GM06990 (cell line): ENCODE measurements around the gene ABCC3.

ENCODE experiments used
- DNase-seq: peaks from one replicate; pipeline ENCODE4 v3.0.0-alpha.2; 2011; ENCODE audit not compliant: insufficient read length; ENCODE audit errors: extremely low read depth
- H3K27me3 ChIP-seq: replicated peaks from 2 replicates; pipeline ENCODE4 v1.6.0; 2011; ENCODE audit warnings: low read length; ENCODE audit not compliant: control insufficient read depth, insufficient read depth
- H3K36me3 ChIP-seq: 2 replicates; pipeline ENCODE4 v1.5.1; 2011; ENCODE audit warnings: low read length; ENCODE audit not compliant: control insufficient read depth, insufficient read depth
- H3K4me3 ChIP-seq: replicated peaks from 2 replicates; pipeline ENCODE4 v1.5.1; 2011; ENCODE audit warnings: low read depth, mild to moderate bottlenecking, control low read depth, low read length
- CTCF ChIP-seq: IDR thresholded peaks from 2 replicates; pipeline ENCODE4 v1.5.1; 2011; ENCODE audit warnings: low read length, control low read depth, mild to moderate bottlenecking, inconsistent platforms; ENCODE audit not compliant: insufficient read depth, poor library complexity, severe bottlenecking

The ABCC3 gene

GRCh38 chr17:50710650-50711049 lies 76.0 kb downstream of the ABCC3 start:
- no peak for TF ChIP-seq CTCF
- Histone ChIP-seq H3K4me3 (no peak overlapping the region), H3K27me3 (no peaks in the 10 kb centered on the region), H3K36me3 (no peaks in the 10 kb centered on the region)
- DNase-seq, result no peak

GRCh38 chr17:50712641-50713040 lies 78.0 kb downstream of the ABCC3 start:
- Histone ChIP-seq H3K36me3 (no peaks in the 10 kb centered on the region), H3K4me3 (no peak overlapping the region), H3K27me3 (no peaks in the 10 kb centered on the region)
- no peak for TF ChIP-seq CTCF
- DNase-seq, result no peak

DNA sequence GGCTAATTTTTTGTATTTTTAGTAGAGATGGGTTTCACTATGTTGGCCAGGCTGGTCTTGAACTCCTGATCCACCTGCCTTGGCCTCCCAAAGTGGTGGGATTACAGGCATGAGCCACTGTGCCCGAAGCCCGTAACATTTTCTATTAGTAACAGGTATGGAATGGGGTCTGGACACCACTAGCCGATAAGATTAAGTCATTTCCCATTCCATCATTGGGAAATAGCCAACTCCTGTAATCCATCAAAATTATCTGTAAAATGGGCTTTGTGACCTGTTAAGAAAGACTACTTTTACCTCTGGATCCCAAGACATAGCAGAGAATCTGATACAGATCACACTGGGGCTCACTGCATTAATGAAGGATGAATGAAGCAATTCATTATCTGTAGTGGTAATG lies 80.8 kb downstream of the ABCC3 start:
- TF ChIP-seq CTCF, result no peak
- no peak for DNase-seq
- Histone ChIP-seq H3K4me3 (no peak overlapping the region), H3K36me3 (no peaks in the 10 kb centered on the region), H3K27me3 (no peaks in the 10 kb centered on the region)

GRCh38 chr17:50719144-50719923 lies 84.7 kb downstream of the ABCC3 start, which contains the start of gene LUC7L3:
Gene LUC7L3, plus strand, starts transcription at chr17:50719603. Its CDS starts 130 bp downstream, at chr17:50719733.
- Histone ChIP-seq H3K27me3 (no peaks in the 10 kb centered on the region), H3K4me3 (peak within 1 kb of the TSS; percentile 91), H3K36me3 (no peaks in the 10 kb centered on the region)
- peak; percentile 97 for DNase-seq
- no peak for TF ChIP-seq CTCF

GRCh38 chr17:50719924-50720794 lies 85.5 kb downstream of the ABCC3 start:
- DNase-seq, result no peak
- Histone ChIP-seq H3K4me3 (peak overlapping the region; percentile 91), H3K36me3 (no peaks in the 10 kb centered on the region), H3K27me3 (no peaks in the 10 kb centered on the region)
- no peak for TF ChIP-seq CTCF
